Purkinje cell (primary cell): ENCODE data around the gene NGDN. TPM values are rescaled to one million over a fixed set of nuclear protein-coding genes. Genes with fewer than 3 reads are reported as not detected.

Experiments used
- polyA plus RNA-seq: library from polyadenylated mRNA; unstranded; fragments of >200 nt; fragmentation: Nextera tagmentation; gene quantifications from 2 replicates; pipeline ENCODE4 v1.2.1, GENCODE V29; 2014

NGDN gene, protein sequence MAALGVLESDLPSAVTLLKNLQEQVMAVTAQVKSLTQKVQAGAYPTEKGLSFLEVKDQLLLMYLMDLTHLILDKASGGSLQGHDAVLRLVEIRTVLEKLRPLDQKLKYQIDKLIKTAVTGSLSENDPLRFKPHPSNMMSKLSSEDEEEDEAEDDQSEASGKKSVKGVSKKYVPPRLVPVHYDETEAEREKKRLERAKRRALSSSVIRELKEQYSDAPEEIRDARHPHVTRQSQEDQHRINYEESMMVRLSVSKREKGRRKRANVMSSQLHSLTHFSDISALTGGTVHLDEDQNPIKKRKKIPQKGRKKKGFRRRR
- polyA plus RNA-seq = 77.3 and 118 TPM in 2 replicates

DNA sequence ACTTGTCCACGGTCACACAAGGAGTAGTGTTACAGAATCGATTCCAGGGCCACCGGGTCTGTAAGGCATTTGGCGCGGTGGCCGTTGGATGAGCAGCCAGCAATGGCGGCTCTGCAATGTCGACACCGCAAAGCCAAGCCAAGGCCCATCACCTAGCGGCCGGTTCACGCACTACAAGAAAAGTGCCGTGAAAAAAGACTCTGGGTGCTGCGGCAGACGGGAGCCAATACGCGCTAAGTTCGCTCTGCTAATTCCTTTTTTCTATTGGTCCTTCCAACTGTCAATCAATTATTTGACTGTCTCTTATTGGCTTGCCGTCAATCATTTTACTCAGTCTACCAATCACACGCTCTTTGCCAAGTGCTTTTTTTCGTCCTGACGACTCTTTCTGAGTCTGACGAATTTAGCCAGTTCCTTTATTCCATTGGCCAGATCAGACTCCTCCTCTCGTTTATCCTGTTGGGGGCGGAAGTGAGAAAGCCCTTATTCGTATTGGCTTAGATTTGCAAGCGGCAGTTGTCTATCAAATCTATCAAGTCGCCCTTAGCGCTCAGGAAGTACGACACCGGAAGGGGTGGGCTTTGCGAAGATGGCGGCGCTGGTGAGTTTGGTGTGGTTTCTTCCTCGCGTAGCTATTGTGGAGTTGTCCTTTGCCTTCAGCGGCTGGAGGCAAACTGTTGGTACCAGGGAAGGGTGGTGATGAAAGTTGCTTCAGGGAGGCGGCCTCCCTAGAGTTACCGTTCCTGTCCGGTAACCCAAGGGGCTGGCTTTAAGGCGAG lies at the start of gene NGDN:
Gene NGDN (plus strand): TSS at position 577 of the 779 bp plus-strand sequence. CDS start 13 bp downstream, at position 590.

DNA sequence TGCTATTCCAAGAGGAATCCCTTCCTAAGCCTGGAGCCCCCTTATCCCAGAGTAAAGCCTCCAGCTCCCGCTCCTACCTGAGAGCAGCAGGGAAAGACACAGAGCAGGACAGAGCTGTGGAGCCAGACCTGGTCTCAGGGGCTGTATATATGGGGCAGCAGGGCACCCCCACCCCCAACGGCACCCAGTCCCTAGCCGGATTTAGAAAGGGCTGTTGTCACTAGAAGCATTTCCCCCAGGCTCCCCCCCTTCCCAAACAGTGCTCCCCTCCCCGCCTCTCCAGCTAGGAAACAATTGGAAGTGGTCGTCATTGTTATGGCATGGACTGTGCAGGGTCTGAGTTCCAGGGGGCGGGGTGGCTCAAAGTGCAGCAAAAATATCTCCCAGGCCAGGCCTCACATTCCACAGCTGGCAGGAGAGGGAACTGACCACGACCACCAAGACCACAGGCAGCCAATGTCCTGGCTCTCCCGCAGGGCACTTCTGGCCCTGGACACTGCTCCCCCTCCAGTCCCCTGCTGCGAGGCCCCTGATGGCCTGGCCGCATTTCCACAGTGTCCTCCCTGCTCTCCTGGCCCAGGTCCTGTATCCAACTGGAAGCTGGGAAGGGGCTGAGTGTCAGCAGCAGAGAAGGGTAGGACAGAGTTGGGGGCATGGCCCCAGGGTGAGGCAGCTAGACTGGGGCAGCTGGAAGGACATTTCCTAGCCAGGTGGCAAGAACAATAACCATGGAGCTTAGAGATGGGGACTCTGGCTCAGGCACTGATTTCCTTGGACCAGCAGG lies 33.8 kb upstream of the NGDN start, which contains the start of gene MYH7:
Gene MYH7 (minus strand): TSS at position 118 of the 784 bp plus-strand sequence. CDS start 1,928 bp downstream, outside the sequence.

Other genes starting within 250 kb of the NGDN start
- not detected in 2 replicates for gene RNF212B, start 231.8 kb upstream of the NGDN start, polyA plus RNA-seq
- gene HOMEZ, start 183.6 kb upstream of the NGDN start, polyA plus RNA-seq = 1.2 and 5.5 TPM in 2 replicates
- 37.3 and 59.4 TPM in 2 replicates for gene PPP1R3E, start 166.8 kb upstream of the NGDN start, polyA plus RNA-seq
- 10.8 and 11.4 TPM in 2 replicates for gene BCL2L2, start 162.9 kb upstream of the NGDN start, polyA plus RNA-seq
- 52.3 and 57.9 TPM in 2 replicates for gene PABPN1, start 148.2 kb upstream of the NGDN start, polyA plus RNA-seq
- gene SLC22A17, start 116.8 kb upstream of the NGDN start, polyA plus RNA-seq = 46.4 and 58.9 TPM in 2 replicates
- gene EFS, start 104.5 kb upstream of the NGDN start, polyA plus RNA-seq = 0.16 and 0.21 TPM in 2 replicates
- not detected in 2 replicates for gene IL25, start 96.9 kb upstream of the NGDN start, polyA plus RNA-seq
- not detected in 2 replicates for gene CMTM5, start 92.7 kb upstream of the NGDN start, polyA plus RNA-seq
- gene MYH6, start 61.4 kb upstream of the NGDN start, polyA plus RNA-seq = not detected in 2 replicates
- not detected in 2 replicates for gene MYH7, start 34.0 kb upstream of the NGDN start, polyA plus RNA-seq
- gene ZFHX2, start 82.1 kb downstream of the NGDN start, polyA plus RNA-seq = 1.7 and 2.7 TPM in 2 replicates
- gene THTPA, start 86.6 kb downstream of the NGDN start, polyA plus RNA-seq = 6.7 and 16.0 TPM in 2 replicates
- 7.7 and 8.5 TPM in 2 replicates for gene AP1G2, start 98.1 kb downstream of the NGDN start, polyA plus RNA-seq
- 1.1 and 8.0 TPM in 2 replicates for gene JPH4, start 109.1 kb downstream of the NGDN start, polyA plus RNA-seq
- not detected in 2 replicates for gene DHRS2, start 166.7 kb downstream of the NGDN start, polyA plus RNA-seq